ENCODE data around the gene MCRIP1.

MCRIP1 gene

GRCh38 chr17:81858170-81858966 is 25.3 kb upstream of the MCRIP1 start:
- Histone ChIP-seq H3K4ac (ENCODE audit: low read length) (no peak overlapping the region), H4K8ac (ENCODE audit: low read depth, low read length) (no peak overlapping the region), H3K18ac (ENCODE audit: low read length) (no peak overlapping the region), H3K36me3 (replicated peaks in 1 of 2; ENCODE audit: control insufficient read depth in 2 of 2, insufficient read depth in 2 of 2, low read length in 2 of 2) (peaks cover 35 to 70% of the 10 kb centered on the region in 2 donors), H2BK5ac (ENCODE audit: low read length) (no peak overlapping the region), H2AK5ac (ENCODE audit: low read depth, low read length) (no peak overlapping the region), H2BK120ac (ENCODE audit: low read depth, low read length) (no peak overlapping the region), H3K14ac (ENCODE audit: low read length) (peak overlapping the region; percentile 32), H3K4me3 (ENCODE audit: low read length in 2 of 2) (peak overlapping the region; percentile 21 to 79), H4K91ac (ENCODE audit: low read depth, low read length, poor library complexity) (no peak overlapping the region), H3K27me3 (ENCODE audit: control insufficient read depth in 3 of 3, insufficient read depth in 3 of 3, low read depth in 1 of 3, low read length in 3 of 3) (no peaks in the 10 kb centered on the region), H3K4me1 (ENCODE audit: control insufficient read depth in 2 of 2, insufficient read depth in 1 of 2, low read depth in 1 of 2, low read length in 2 of 2) (peaks cover 8 to 11% of the 10 kb centered on the region in 2 donors), H3K4me2 (ENCODE audit: insufficient read depth, low read length, poor library complexity, severe bottlenecking) (no peak overlapping the region), H3K27ac (replicated peaks; ENCODE audit: low read length) (no peak overlapping the region), H3K23ac (ENCODE audit: low read depth, low read length, poor library complexity) (peak overlapping the region; percentile 13), H3K79me1 (ENCODE audit: low read depth, low read length) (peaks cover 20% of the 10 kb centered on the region), H3K9ac (ENCODE audit: low read depth, low read length, poor library complexity) (peak overlapping the region; percentile 24), H2BK15ac (ENCODE audit: low read length) (no peak overlapping the region), H3K9me3 (replicated peaks in 1 of 2; ENCODE audit: control insufficient read depth in 2 of 2, insufficient read depth in 1 of 2, low read depth in 1 of 2, low read length in 2 of 2) (no peaks in the 10 kb centered on the region), H2AFZ (ENCODE audit: low read length) (no peak overlapping the region), H2BK12ac (ENCODE audit: low read length) (no peak overlapping the region)
- DNase-seq (ENCODE audit: low spot score): no peak
- no CpG with 5 or more reads among the region's 30 CpGs for WGBS, 2 donors (ENCODE audit: extremely low coverage in 2 of 2, insufficient read length in 2 of 2, insufficient replicate concordance in 1 of 2)

- Histone ChIP-seq H3K79me1 (ENCODE audit: low read depth, low read length) (peaks cover 20% of the 10 kb centered on the region), H2BK5ac (ENCODE audit: low read length) (no peak overlapping the region), H3K27me3 (ENCODE audit: control insufficient read depth in 3 of 3, insufficient read depth in 3 of 3, low read depth in 1 of 3, low read length in 3 of 3) (no peaks in the 10 kb centered on the region), H3K18ac (ENCODE audit: low read length) (no peak overlapping the region), H2BK15ac (ENCODE audit: low read length) (no peak overlapping the region), H2AK5ac (ENCODE audit: low read depth, low read length) (no peak overlapping the region), H3K4me1 (ENCODE audit: control insufficient read depth in 2 of 2, insufficient read depth in 1 of 2, low read depth in 1 of 2, low read length in 2 of 2) (peaks cover 8 to 9% of the 10 kb centered on the region in 2 donors), H2AFZ (ENCODE audit: low read length) (no peak overlapping the region), H4K91ac (ENCODE audit: low read depth, low read length, poor library complexity) (no peak overlapping the region), H3K27ac (replicated peaks; ENCODE audit: low read length) (no peak overlapping the region), H2BK12ac (ENCODE audit: low read length) (no peak overlapping the region), H3K4me3 (ENCODE audit: low read length in 2 of 2) (no peak overlapping the region), H3K14ac (ENCODE audit: low read length) (no peak overlapping the region), H3K4me2 (ENCODE audit: insufficient read depth, low read length, poor library complexity, severe bottlenecking) (no peak overlapping the region), H3K9me3 (replicated peaks in 1 of 2; ENCODE audit: control insufficient read depth in 2 of 2, insufficient read depth in 1 of 2, low read depth in 1 of 2, low read length in 2 of 2) (no peaks in the 10 kb centered on the region), H3K23ac (ENCODE audit: low read depth, low read length, poor library complexity) (no peak overlapping the region), H4K8ac (ENCODE audit: low read depth, low read length) (no peak overlapping the region), H3K9ac (ENCODE audit: low read depth, low read length, poor library complexity) (no peak overlapping the region), H3K4ac (ENCODE audit: low read length) (no peak overlapping the region), H2BK120ac (ENCODE audit: low read depth, low read length) (no peak overlapping the region), H3K36me3 (replicated peaks in 1 of 2; ENCODE audit: control insufficient read depth in 2 of 2, insufficient read depth in 2 of 2, low read length in 2 of 2) (peaks cover 48 to 86% of the 10 kb centered on the region in 2 donors)
- no peak for DNase-seq (ENCODE audit: low spot score)
- WGBS, 2 donors (ENCODE audit: extremely low coverage in 2 of 2, insufficient read length in 2 of 2, insufficient replicate concordance in 1 of 2): no CpG with 5 or more reads among the region's 29 CpGs
Measured at GRCh38 chr17:81854974-81855774, 22.1 kb upstream of the MCRIP1 start.

- peaks cover 43 to 75% of the 10 kb centered on the region in 2 donors for H3K36me3 ChIP-seq (replicated peaks in 1 of 2; ENCODE audit: control insufficient read depth in 2 of 2, insufficient read depth in 2 of 2, low read length in 2 of 2)
Measured at GRCh38 chr17:81852237-81852636, 19.1 kb upstream of the MCRIP1 start.

GRCh38 chr17:81851423-81851822 is 18.3 kb upstream of the MCRIP1 start:
- Histone ChIP-seq H3K4me3 (ENCODE audit: low read length in 2 of 2) (no peak overlapping the region), H2BK120ac (ENCODE audit: low read depth, low read length) (no peak overlapping the region), H3K4ac (ENCODE audit: low read length) (no peak overlapping the region), H3K18ac (ENCODE audit: low read length) (no peak overlapping the region), H4K8ac (ENCODE audit: low read depth, low read length) (no peak overlapping the region), H3K27ac (replicated peaks; ENCODE audit: low read length) (no peak overlapping the region), H2AK5ac (ENCODE audit: low read depth, low read length) (no peak overlapping the region), H3K9me3 (replicated peaks in 1 of 2; ENCODE audit: control insufficient read depth in 2 of 2, insufficient read depth in 1 of 2, low read depth in 1 of 2, low read length in 2 of 2) (no peaks in the 10 kb centered on the region), H4K91ac (ENCODE audit: low read depth, low read length, poor library complexity) (no peak overlapping the region), H2BK12ac (ENCODE audit: low read length) (no peak overlapping the region), H3K9ac (ENCODE audit: low read depth, low read length, poor library complexity) (no peak overlapping the region), H3K79me1 (ENCODE audit: low read depth, low read length) (peaks cover 4% of the 10 kb centered on the region), H2AFZ (ENCODE audit: low read length) (no peak overlapping the region), H3K4me2 (ENCODE audit: insufficient read depth, low read length, poor library complexity, severe bottlenecking) (no peak overlapping the region), H2BK5ac (ENCODE audit: low read length) (no peak overlapping the region), H3K36me3 (replicated peaks in 1 of 2; ENCODE audit: control insufficient read depth in 2 of 2, insufficient read depth in 2 of 2, low read length in 2 of 2) (peaks cover 51 to 77% of the 10 kb centered on the region in 2 donors), H3K27me3 (ENCODE audit: control insufficient read depth in 3 of 3, insufficient read depth in 3 of 3, low read depth in 1 of 3, low read length in 3 of 3) (no peaks in the 10 kb centered on the region), H3K4me1 (ENCODE audit: control insufficient read depth in 2 of 2, insufficient read depth in 1 of 2, low read depth in 1 of 2, low read length in 2 of 2) (no peaks in the 10 kb centered on the region), H3K14ac (ENCODE audit: low read length) (no peak overlapping the region), H3K23ac (ENCODE audit: low read depth, low read length, poor library complexity) (peak overlapping the region; percentile 39), H2BK15ac (ENCODE audit: low read length) (no peak overlapping the region)
- DNase-seq (ENCODE audit: low spot score): no peak
- no CpG with 5 or more reads among the region's 16 CpGs for WGBS, 2 donors (ENCODE audit: extremely low coverage in 2 of 2, insufficient read length in 2 of 2, insufficient replicate concordance in 1 of 2)

More at GRCh38 chr17:81852237-81852636, 19.1 kb upstream of the MCRIP1 start:
- Histone ChIP-seq H3K9ac (ENCODE audit: low read depth, low read length, poor library complexity) (no peak overlapping the region), H2BK5ac (ENCODE audit: low read length) (no peak overlapping the region), H4K91ac (ENCODE audit: low read depth, low read length, poor library complexity) (no peak overlapping the region), H3K27me3 (ENCODE audit: control insufficient read depth in 3 of 3, insufficient read depth in 3 of 3, low read depth in 1 of 3, low read length in 3 of 3) (no peaks in the 10 kb centered on the region), H2AK5ac (ENCODE audit: low read depth, low read length) (no peak overlapping the region), H3K27ac (replicated peaks; ENCODE audit: low read length) (no peak overlapping the region), H3K4ac (ENCODE audit: low read length) (no peak overlapping the region), H3K4me2 (ENCODE audit: insufficient read depth, low read length, poor library complexity, severe bottlenecking) (no peak overlapping the region), H4K8ac (ENCODE audit: low read depth, low read length) (no peak overlapping the region), H2BK12ac (ENCODE audit: low read length) (no peak overlapping the region), H3K18ac (ENCODE audit: low read length) (no peak overlapping the region), H2AFZ (ENCODE audit: low read length) (no peak overlapping the region), H2BK120ac (ENCODE audit: low read depth, low read length) (no peak overlapping the region), H3K4me3 (ENCODE audit: low read length in 2 of 2) (no peak overlapping the region), H3K79me1 (ENCODE audit: low read depth, low read length) (peaks cover 4% of the 10 kb centered on the region), H3K23ac (ENCODE audit: low read depth, low read length, poor library complexity) (no peak overlapping the region), H3K14ac (ENCODE audit: low read length) (no peak overlapping the region), H2BK15ac (ENCODE audit: low read length) (no peak overlapping the region), H3K9me3 (replicated peaks in 1 of 2; ENCODE audit: control insufficient read depth in 2 of 2, insufficient read depth in 1 of 2, low read depth in 1 of 2, low read length in 2 of 2) (no peaks in the 10 kb centered on the region), H3K4me1 (ENCODE audit: control insufficient read depth in 2 of 2, insufficient read depth in 1 of 2, low read depth in 1 of 2, low read length in 2 of 2) (no peaks in the 10 kb centered on the region)
- no peak for DNase-seq (ENCODE audit: low spot score)
- no CpG with 5 or more reads among the region's 12 CpGs for WGBS, 2 donors (ENCODE audit: extremely low coverage in 2 of 2, insufficient read length in 2 of 2, insufficient replicate concordance in 1 of 2)

All from neuronal stem cell (in vitro differentiated cells).